ENCODE data around the gene RAB40B. TPM values are rescaled to one million over a fixed set of nuclear protein-coding genes. Genes with fewer than 3 reads are reported as not detected.
A peak's percentile ranks its signal among the peaks of the same experiment; 100 is the strongest.

Gene RAB40B
- total and polyA plus RNA-seq, 2 of the 13 experiments (the other 11 are each of a cell fraction or from before 2014, with no cell fraction given) = 6.2 to 6.5 TPM

- TF ChIP-seq RFXAP (CRISPR knock-in tag; IDR thresholded peaks at IDR 0.05; ENCODE audit: borderline replicate concordance) (no peak), ZNF121 (CRISPR knock-in tag; IDR thresholded peaks at IDR 0.05) (peak; percentile 90)
- in situ Hi-C loops (cut with HindIII; ENCODE audit: extremely low pct_ligation_motif_present, low pct_unique_long_range_greater_than_20kb) = no loop called here
- Histone ChIP-seq H3K36me3 (replicated peaks in 1 of 2; ENCODE audit: control insufficient read depth in 1 of 2, insufficient read depth in 2 of 2, low read length in 2 of 2) (no peaks in the 10 kb centered on the region), H3K9me3 (ENCODE audit: low read length) (peaks cover 8% of the 10 kb centered on the region), H3K27me3 (ENCODE audit: control insufficient read depth in 1 of 2, insufficient read depth in 2 of 2, low read length in 2 of 2) (no peaks in the 10 kb centered on the region), H2AFZ (ENCODE audit: low read length) (no peak overlapping the region), H3K4me2 (ENCODE audit: low read depth, low read length) (no peak overlapping the region), H4K20me1 (ENCODE audit: insufficient read depth, low read length) (no peaks in the 10 kb centered on the region), H3K79me2 (ENCODE audit: insufficient read depth, low read length) (no peaks in the 10 kb centered on the region), H3K27ac (ENCODE audit: extremely low read length, insufficient read depth, low read length) (no peak overlapping the region), H3K4me1 (ENCODE audit: insufficient read depth, low read length) (peaks cover 41% of the 10 kb centered on the region), H3K9ac (ENCODE audit: insufficient read depth, low read depth, low read length) (no peak overlapping the region), H3K4me3 (replicated peaks in 1 of 3; ENCODE audit: insufficient read depth in 1 of 3, low read depth in 2 of 3, low read length in 3 of 3) (no peak overlapping the region)
- CTCF ChIA-PET (ENCODE audit: low intra/inter-chr PET ratio, low total read pairs) = no interaction called here
- no peak for ATAC-seq
- POLR2A ChIA-PET = no interaction called here
- no TSS peak for BruUV-seq (replicated peaks)
- 69% methylated on average over 1 of the region's 1 CpG for WGBS (ENCODE audit: low lambda C conversion rate)
- no peak for FAIRE-seq
- no peak for DNase-seq (ENCODE audit: low spot score)
- intact Hi-C loops (cut with micrococcal nuclease; ENCODE audit: unreplicated experiment) = no loop called here
Measured at GRCh38 chr17:82683534-82683933, 15.0 kb downstream of the RAB40B start.

DNA sequence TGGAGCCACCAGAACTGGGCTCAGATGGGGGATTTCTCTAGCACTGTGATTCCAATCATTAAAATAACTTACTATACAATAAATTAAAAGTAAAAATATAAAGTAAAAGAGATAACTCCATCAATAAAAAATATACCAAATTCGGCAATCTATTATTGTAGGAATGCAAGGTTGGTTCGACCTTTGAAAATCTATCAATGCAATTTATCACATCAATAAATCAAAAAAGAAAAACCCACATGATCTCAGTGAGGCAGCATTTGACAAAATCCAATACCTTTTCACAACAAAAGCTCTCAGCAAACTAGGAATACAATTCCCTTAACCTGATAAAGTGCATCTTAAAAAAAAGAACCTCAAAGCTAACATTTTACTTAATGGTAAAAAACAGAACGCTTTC lies 17.0 kb downstream of the RAB40B start:
- ATAC-seq = no peak
- H3K27me3 ChIP-seq (ENCODE audit: control insufficient read depth in 1 of 2, insufficient read depth in 2 of 2, low read length in 2 of 2) = no peaks in the 10 kb centered on the region
- in situ Hi-C loops (cut with HindIII; ENCODE audit: extremely low pct_ligation_motif_present, low pct_unique_long_range_greater_than_20kb) (no loop called here), intact Hi-C loops (cut with micrococcal nuclease; ENCODE audit: unreplicated experiment) (no loop called here)
- ChIA-PET CTCF (ENCODE audit: low intra/inter-chr PET ratio, low total read pairs) (no interaction called here), POLR2A (no interaction called here)
- no peak overlapping the region for H2AFZ ChIP-seq (ENCODE audit: low read length)
- H4K20me1 ChIP-seq (ENCODE audit: insufficient read depth, low read length) = no peaks in the 10 kb centered on the region
- peaks cover 27% of the 10 kb centered on the region for H3K4me1 ChIP-seq (ENCODE audit: insufficient read depth, low read length)
- no peak for TF ChIP-seq ZSCAN30 (CRISPR knock-in tag; IDR thresholded peaks at IDR 0.05)
- no peak for TF ChIP-seq KIAA2018 (CRISPR knock-in tag; IDR thresholded peaks at IDR 0.05; ENCODE audit: borderline replicate concordance)
- no peak for TF ChIP-seq ZNF737 (CRISPR knock-in tag; IDR thresholded peaks at IDR 0.05; ENCODE audit: borderline replicate concordance)
- no peak for TF ChIP-seq ZBTB42 (CRISPR knock-in tag; IDR thresholded peaks at IDR 0.05)
- TF ChIP-seq HMGA1 (CRISPR knock-in tag; conservative IDR thresholded peaks at IDR 0.05) = no peak
- TF ChIP-seq SRSF9 (IDR thresholded peaks at IDR 0.05; ENCODE audit: borderline replicate concordance, insufficient read depth, low read depth, low read length, poor library complexity, severe bottlenecking) = no peak
- no peak for TF ChIP-seq ZNF607 (CRISPR knock-in tag; IDR thresholded peaks at IDR 0.05; ENCODE audit: borderline replicate concordance)
- TF ChIP-seq NRL (CRISPR knock-in tag; IDR thresholded peaks at IDR 0.05; ENCODE audit: borderline replicate concordance) = no peak
- no peak overlapping the region for H3K27ac ChIP-seq (ENCODE audit: extremely low read length, insufficient read depth, low read length)
- H3K4me2 ChIP-seq (ENCODE audit: low read depth, low read length) = no peak overlapping the region
- H3K9me3 ChIP-seq (ENCODE audit: low read length) = peaks cover 8% of the 10 kb centered on the region
- no peaks in the 10 kb centered on the region for H3K36me3 ChIP-seq (replicated peaks in 1 of 2; ENCODE audit: control insufficient read depth in 1 of 2, insufficient read depth in 2 of 2, low read length in 2 of 2)
- H3K4me3 ChIP-seq (replicated peaks in 1 of 3; ENCODE audit: insufficient read depth in 1 of 3, low read depth in 2 of 3, low read length in 3 of 3) = no peak overlapping the region
- BruUV-seq (replicated peaks) = no TSS peak
- no peaks in the 10 kb centered on the region for H3K79me2 ChIP-seq (ENCODE audit: insufficient read depth, low read length)
- 79% methylated on average over 3 of the region's 3 CpGs for WGBS (ENCODE audit: low lambda C conversion rate)
- no peak for DNase-seq (ENCODE audit: low spot score)
- H3K9ac ChIP-seq (ENCODE audit: insufficient read depth, low read depth, low read length) = no peak overlapping the region
- no peak for FAIRE-seq
